Transverse colon (tissue), 4 donors: ENCODE results near the gene MYO1B. TPM values are rescaled to one million over a fixed set of nuclear protein-coding genes. Genes with fewer than 3 reads are reported as not detected.

ENCODE experiments used
- DNase-seq: peaks from one replicate; pipeline ENCODE4 v3.0.0-alpha.2; 2019
- H3K27ac ChIP-seq, 4 donors: fragments of 200-600 bp; sonication (generic); 2 replicates each; pipeline ENCODE4 v1.5.1; 2016 to 2018; ENCODE audit warnings: inconsistent platforms in 4 of 4
- H3K27me3 ChIP-seq: fragments of 200-600 bp; sonication (generic); 2 replicates; pipeline ENCODE4 v1.5.1; 2017; ENCODE audit warnings: inconsistent platforms
- H3K36me3 ChIP-seq, 4 donors: fragments of 200-600 bp; sonication (generic); 2 replicates each; pipeline ENCODE4 v1.5.1; 2017 to 2019; ENCODE audit warnings: inconsistent platforms in 4 of 4
- H3K4me1 ChIP-seq, 4 donors: fragments of 200-600 bp; sonication (generic); 2 replicates each; pipeline ENCODE4 v1.5.1; 2017 to 2020; ENCODE audit warnings: inconsistent platforms in 4 of 4
- H3K4me3 ChIP-seq, 4 donors: fragments of 200-600 bp; sonication (generic); 1 replicate in 1 of 4; 2 replicates in 3 of 4; pipeline versions ENCODE4 v1.5.1 to v1.6.1; 2017 to 2019; ENCODE audit warnings: inconsistent platforms in 4 of 4
- H3K9me3 ChIP-seq, 2 donors: fragments of 200-600 bp; sonication (generic); 2 replicates each; pipeline ENCODE4 v1.5.1; 2017 to 2019; ENCODE audit warnings: inconsistent platforms in 2 of 2
- EP300 ChIP-seq: sonication (generic); formaldehyde crosslinking; IDR thresholded peaks from one replicate; pipeline ENCODE4 v1.6.1; 2017; ENCODE audit warnings: antibody characterized with exemption, low read depth
- POLR2A ChIP-seq: fragments of 450-650 bp; IDR thresholded peaks from one replicate; pipeline ENCODE4 v1.6.1; 2016; ENCODE audit warnings: antibody characterized with exemption, mild to moderate bottlenecking, moderate library complexity
- POLR2AphosphoS5 ChIP-seq, 3 donors: sonication (generic); formaldehyde crosslinking; IDR thresholded peaks; one replicate each; pipeline ENCODE4 v1.6.1; 2016; ENCODE audit warnings: antibody characterized with exemption in 3 of 3
- WGBS, 2 donors: methylation state at CpG; one replicate each; pipeline ENCODE4 v1.1.5; 2018; ENCODE audit warnings: low coverage in 1 of 2; 5-methylcytosine and 5-hydroxymethylcytosine counted together
- in situ Hi-C, 4 donors: fragments of 200-750 bp; cut with MboI; loops; one replicate each; pipeline versions ENCODE4 v1.15.0 to v1.15.1; 2017; ENCODE audit warnings: low sequenced_read_pairs in 3 of 4, low pct_ligation_motif_present in 1 of 4, low pct_unique_long_range_greater_than_20kb in 1 of 4
- intact Hi-C: fragments of 100-400 bp; cut with DNase I; formaldehyde crosslinking; loops from one replicate; pipeline ENCODE4 v1.15.1; 2023; ENCODE audit warnings: low total_unique reads
- total RNA-seq, 4 donors: library from RNA; depleted of rRNA; stranded (reverse); fragments of >200 nt; gene quantifications; one replicate each; pipeline ENCODE4 v1.1.0, GENCODE V29; 2016
- TF ChIP-seq, protein P1 (sequence below), 5 experiments: fragments of 200-600 bp in 3 of 5; fragments of 450-650 bp in 2 of 5; sonication (generic) in 3 of 5; IDR thresholded peaks; 1 replicate in 2 of 5; 2 replicates in 3 of 5; pipeline ENCODE4 v1.5.1; 2016 to 2017; ENCODE audit warnings: antibody characterized with exemption in 5 of 5, inconsistent platforms in 3 of 5, mild to moderate bottlenecking in 2 of 5, moderate library complexity in 1 of 5

The MYO1B gene
- total RNA-seq, 4 donors from 2014 or later: 17.9 to 37.0 (median 35.0) TPM

DNA sequence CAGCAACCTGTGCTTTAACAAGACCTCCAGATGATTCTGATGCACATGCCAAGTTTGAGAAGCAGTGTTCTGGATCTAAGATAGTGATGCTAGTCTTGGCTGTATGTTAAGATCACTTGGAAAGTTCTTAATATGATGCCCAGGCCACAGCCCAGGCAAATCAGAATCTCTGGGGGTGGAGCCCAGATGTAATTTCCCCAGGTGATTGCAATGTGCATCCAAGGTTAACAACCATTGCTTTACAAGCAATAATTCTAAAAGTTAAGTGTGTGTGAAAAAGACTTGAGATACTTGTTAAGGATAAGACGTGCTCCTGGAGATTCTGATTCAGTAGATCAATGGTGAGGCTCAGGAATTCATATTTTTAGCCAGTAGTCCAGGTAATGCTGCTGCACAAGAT lies 44.3 kb upstream of the MYO1B start:
- H3K4me1 ChIP-seq: peaks cover 0 to 8% (median 0%) of the 10 kb centered on the region in 4 donors
- no peaks in the 10 kb centered on the region for H3K9me3 ChIP-seq
- no peaks in the 10 kb centered on the region for H3K36me3 ChIP-seq
- TF ChIP-seq, protein P1, sequence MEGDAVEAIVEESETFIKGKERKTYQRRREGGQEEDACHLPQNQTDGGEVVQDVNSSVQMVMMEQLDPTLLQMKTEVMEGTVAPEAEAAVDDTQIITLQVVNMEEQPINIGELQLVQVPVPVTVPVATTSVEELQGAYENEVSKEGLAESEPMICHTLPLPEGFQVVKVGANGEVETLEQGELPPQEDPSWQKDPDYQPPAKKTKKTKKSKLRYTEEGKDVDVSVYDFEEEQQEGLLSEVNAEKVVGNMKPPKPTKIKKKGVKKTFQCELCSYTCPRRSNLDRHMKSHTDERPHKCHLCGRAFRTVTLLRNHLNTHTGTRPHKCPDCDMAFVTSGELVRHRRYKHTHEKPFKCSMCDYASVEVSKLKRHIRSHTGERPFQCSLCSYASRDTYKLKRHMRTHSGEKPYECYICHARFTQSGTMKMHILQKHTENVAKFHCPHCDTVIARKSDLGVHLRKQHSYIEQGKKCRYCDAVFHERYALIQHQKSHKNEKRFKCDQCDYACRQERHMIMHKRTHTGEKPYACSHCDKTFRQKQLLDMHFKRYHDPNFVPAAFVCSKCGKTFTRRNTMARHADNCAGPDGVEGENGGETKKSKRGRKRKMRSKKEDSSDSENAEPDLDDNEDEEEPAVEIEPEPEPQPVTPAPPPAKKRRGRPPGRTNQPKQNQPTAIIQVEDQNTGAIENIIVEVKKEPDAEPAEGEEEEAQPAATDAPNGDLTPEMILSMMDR (IDR thresholded peaks at IDR 0.05): no peak
- TF ChIP-seq POLR2AphosphoS5 (IDR thresholded peaks at IDR 0.05): no peak
- no peak for TF ChIP-seq EP300
- TF ChIP-seq POLR2A: no peak
- WGBS, 2 donors: 63 to 80% methylated on average over 1 of the region's 1 CpG
- no peaks in the 10 kb centered on the region for H3K27me3 ChIP-seq
- H3K4me3 ChIP-seq: no peak overlapping the region
- no peak overlapping the region for H3K27ac ChIP-seq
- DNase-seq: no peak
- intact Hi-C loops (no loop called here), in situ Hi-C loops (no loop called here)

DNA sequence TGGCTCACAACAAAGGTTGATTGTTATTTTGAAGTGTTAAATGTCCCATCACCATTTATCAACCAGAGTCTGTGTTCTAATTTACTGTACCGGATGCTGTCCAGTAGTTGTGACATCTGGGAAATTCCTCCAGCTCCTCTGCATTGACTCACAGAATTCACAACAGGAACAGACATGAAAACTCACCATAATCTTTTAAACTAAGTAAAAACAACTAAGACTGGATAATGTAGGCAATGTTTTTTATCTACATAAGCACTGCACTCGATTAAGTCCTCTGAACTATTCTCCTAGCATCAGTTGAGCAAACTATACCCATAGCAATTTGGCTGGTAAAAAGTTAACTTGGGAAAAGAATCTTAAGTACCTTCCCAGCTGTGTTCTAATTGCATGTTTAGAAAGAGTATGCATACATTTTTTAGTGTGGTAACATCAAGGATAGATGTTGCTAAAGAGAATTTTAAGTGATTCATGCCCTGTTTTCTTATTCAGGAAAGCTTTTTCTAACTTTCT lies 42.9 kb upstream of the MYO1B start:
- H3K9me3 ChIP-seq: no peaks in the 10 kb centered on the region
- no peaks in the 10 kb centered on the region for H3K36me3 ChIP-seq
- WGBS, 2 donors: 64 to 75% methylated on average over 1 to 2 of the region's 2 CpGs
- DNase-seq: no peak
- intact Hi-C loops (no loop called here), in situ Hi-C loops (no loop called here)
- TF ChIP-seq, protein P1 (IDR thresholded peaks at IDR 0.05): no peak
- TF ChIP-seq POLR2AphosphoS5 (IDR thresholded peaks at IDR 0.05) (no peak), POLR2A (no peak), EP300 (no peak)
- peaks cover 0 to 8% (median 0%) of the 10 kb centered on the region in 4 donors for H3K4me1 ChIP-seq
- no peak overlapping the region for H3K4me3 ChIP-seq
- no peak overlapping the region for H3K27ac ChIP-seq
- no peaks in the 10 kb centered on the region for H3K27me3 ChIP-seq

DNA sequence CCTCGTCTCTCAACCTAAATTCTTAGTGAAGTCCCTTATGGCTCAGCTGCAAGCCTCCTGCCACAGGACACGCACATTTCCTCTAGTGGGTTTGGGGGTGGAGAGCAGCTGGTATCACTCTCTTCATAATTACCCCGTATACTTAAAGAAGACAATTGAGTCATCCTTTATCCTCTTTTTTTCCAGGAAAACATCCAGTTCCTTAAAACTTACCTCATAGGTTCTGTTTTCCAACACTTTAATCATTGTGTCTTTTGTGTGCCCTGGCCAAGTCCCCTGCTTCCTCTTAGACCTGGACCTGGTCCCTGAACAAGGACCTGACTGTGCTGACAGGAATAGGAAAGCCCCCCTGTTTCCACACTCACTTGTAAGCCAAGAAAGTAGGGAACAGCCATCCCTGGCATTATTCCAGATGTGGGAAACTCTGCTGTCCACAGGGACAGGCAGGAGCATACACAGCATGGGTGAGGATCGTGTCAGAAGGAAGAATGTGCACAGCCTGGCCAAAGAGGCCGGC lies 42.3 kb upstream of the MYO1B start:
- Histone ChIP-seq H3K36me3 (no peaks in the 10 kb centered on the region), H3K4me3 (no peak overlapping the region), H3K4me1 (peaks cover 0 to 8% (median 0%) of the 10 kb centered on the region in 4 donors), H3K27me3 (no peaks in the 10 kb centered on the region), H3K9me3 (no peaks in the 10 kb centered on the region), H3K27ac (peak overlapping the region in 1 of 4 donors; percentile 12)
- peak; percentile 19 for DNase-seq
- WGBS, 2 donors: 47 to 77% methylated on average over 3 to 5 of the region's 5 CpGs
- TF ChIP-seq POLR2AphosphoS5 (IDR thresholded peaks at IDR 0.05) (no peak), POLR2A (no peak)
- in situ Hi-C loops (no loop called here), intact Hi-C loops (no loop called here)

DNA sequence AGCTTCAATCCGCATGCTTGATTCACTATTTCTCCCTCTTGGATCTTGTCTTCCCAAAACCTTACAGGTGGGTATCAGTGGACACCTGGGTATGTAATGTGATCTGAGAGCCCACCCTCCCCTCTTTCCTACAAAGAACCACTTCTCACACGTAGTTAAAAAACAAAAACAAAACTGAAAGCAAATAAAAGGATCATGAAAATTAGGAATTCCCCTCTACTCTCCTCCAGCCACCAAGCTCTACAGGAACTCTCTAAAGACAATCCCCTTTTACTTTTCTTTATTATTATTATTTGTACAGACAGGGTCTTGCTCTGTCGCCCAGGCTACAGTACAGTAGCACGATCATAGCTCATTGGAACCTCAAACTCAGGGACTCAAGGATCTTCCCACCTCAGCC lies 40.8 kb upstream of the MYO1B start:
- Histone ChIP-seq H3K4me3 (no peak overlapping the region), H3K4me1 (peaks cover 0 to 8% (median 0%) of the 10 kb centered on the region in 4 donors), H3K36me3 (no peaks in the 10 kb centered on the region), H3K27ac (no peak overlapping the region), H3K27me3 (no peaks in the 10 kb centered on the region), H3K9me3 (no peaks in the 10 kb centered on the region)
- TF ChIP-seq POLR2AphosphoS5 (IDR thresholded peaks at IDR 0.05): no peak
- no peak for TF ChIP-seq POLR2A
- TF ChIP-seq EP300: no peak
- TF ChIP-seq, protein P1 (IDR thresholded peaks at IDR 0.05): no peak
- DNase-seq: no peak
- intact Hi-C loops: no loop called here
- in situ Hi-C loops: no loop called here
- 73 to 92% methylated on average over 2 to 4 of the region's 4 CpGs for WGBS, 2 donors
